HepG2 (cell line): ENCODE measurements around the gene ELF1. TPM values are rescaled to one million over a fixed set of nuclear protein-coding genes. Genes with fewer than 3 reads are reported as not detected.

Source experiments
- ATAC-seq: fragments of 200-7000 bp; cut with Tn5 transposase; 3 replicates; pipeline ENCODE4 v1.9.1; 2020; ENCODE audit warnings: mild to moderate bottlenecking, moderate library complexity
- BruUV-seq: library from RNA; stranded (reverse); fragments of 400-500 nt; replicated peaks from 2 replicates; lab custom pipeline; 2021; lab: Mats Ljungman, UMichigan
- CTCF ChIA-PET: fragments of 300-600 bp; formaldehyde crosslinking; extraction: SDS; loops from one replicate; lab custom pipeline; 2021; ENCODE audit warnings: low total read pairs, inconsistent platforms, low intra/inter-chr PET ratio; lab: Yijun Ruan, JAX
- POLR2A ChIA-PET: fragments of 350-600 bp; sonication (Branson Sonifier 250); formaldehyde crosslinking; loops from one replicate; lab custom pipeline; 2020; ENCODE audit warnings: antibody characterized with exemption, inconsistent platforms; lab: Yijun Ruan, JAX
- DNase-seq: peaks from one replicate; pipeline ENCODE4 v3.0.0-alpha.2; 2015; ENCODE audit warnings: low spot score
- FAIRE-seq: peaks from 3 replicates; lab custom pipeline; 2011; peaks lifted over from hg19 to GRCh38; lab: Jason Lieb, UNC
- H2AFZ ChIP-seq: one replicate; pipeline ENCODE4 v1.6.1; 2011; ENCODE audit warnings: low read length, inconsistent platforms
- H3K27ac ChIP-seq: fragments of 300-600 bp; 3 replicates; pipeline ENCODE4 v1.8.0; 2011; ENCODE audit warnings: mixed run types, mild to moderate bottlenecking, mixed read lengths, low read length, inconsistent platforms; ENCODE audit not compliant: insufficient read depth; ENCODE audit errors: extremely low read length
- H3K27me3 ChIP-seq, 2 experiments: fragments of 200-600 bp in 1 of 2; 2 replicates in 1 of 2; 3 replicates in 1 of 2; pipeline versions ENCODE4 v1.6.0 to v1.8.0; 2011; ENCODE audit warnings: low read length in 2 of 2, mild to moderate bottlenecking in 2 of 2, moderate library complexity in 2 of 2, inconsistent platforms in 1 of 2; ENCODE audit not compliant: insufficient read depth in 2 of 2, control insufficient read depth in 1 of 2
- H3K36me3 ChIP-seq, 2 experiments: fragments of 200-600 bp in 1 of 2; replicated peaks in 1 of 2; 2 replicates in 1 of 2; 3 replicates in 1 of 2; pipeline versions ENCODE4 v1.5.1 to v1.8.0; 2011; ENCODE audit warnings: low read length in 2 of 2, inconsistent platforms in 1 of 2; ENCODE audit not compliant: insufficient read depth in 2 of 2, control insufficient read depth in 1 of 2
- H3K4me1 ChIP-seq: 2 replicates; pipeline ENCODE4 v1.5.1; 2012; ENCODE audit warnings: low read length, inconsistent platforms; ENCODE audit not compliant: insufficient read depth
- H3K4me2 ChIP-seq: 2 replicates; pipeline ENCODE4 v1.6.0; 2011; ENCODE audit warnings: low read depth, low read length, inconsistent platforms
- H3K4me3 ChIP-seq, 3 experiments: fragments of 200-600 bp in 1 of 3; sonication (generic), shearing (Covaris generic) in 1 of 3; replicated peaks in 1 of 3; 2 replicates each; pipeline ENCODE4 v1.5.1; 2011 to 2016; ENCODE audit warnings: low read length in 3 of 3, inconsistent platforms in 2 of 3, low read depth in 2 of 3, mild to moderate bottlenecking in 2 of 3, control low read depth in 1 of 3, mixed read lengths in 1 of 3; ENCODE audit not compliant: insufficient read depth in 1 of 3
- H3K79me2 ChIP-seq: one replicate; pipeline ENCODE4 v1.6.1; 2011; ENCODE audit warnings: low read length, inconsistent platforms; ENCODE audit not compliant: insufficient read depth
- H3K9ac ChIP-seq: 2 replicates; pipeline ENCODE4 v1.6.0; 2011; ENCODE audit warnings: mild to moderate bottlenecking, low read depth, low read length, inconsistent platforms; ENCODE audit not compliant: insufficient read depth
- H3K9me3 ChIP-seq: 2 replicates; pipeline ENCODE4 v1.5.1; 2012; ENCODE audit warnings: mild to moderate bottlenecking, low read length
- H4K20me1 ChIP-seq: 2 replicates; pipeline ENCODE4 v1.6.0; 2011; ENCODE audit warnings: inconsistent platforms, mild to moderate bottlenecking, low read length, moderate library complexity; ENCODE audit not compliant: insufficient read depth
- AHR ChIP-seq: IDR thresholded peaks from 2 replicates; pipeline ENCODE4 v1.6.1; 2018; ENCODE audit warnings: missing genetic modification reagents, missing compliant biosample characterization
- AKAP8 ChIP-seq: sonication (generic); formaldehyde crosslinking; IDR thresholded peaks from 2 replicates; pipeline ENCODE4 v1.5.1; 2020; ENCODE audit warnings: mild to moderate bottlenecking, missing genetic modification reagents
- ATF7-NPFF ChIP-seq: sonication (generic); formaldehyde crosslinking; IDR thresholded peaks from 2 replicates; pipeline ENCODE4 v1.8.1; 2023; ENCODE audit warnings: mild to moderate bottlenecking, low read depth, missing genetic modification reagents, moderate library complexity
- GPBP1L1 ChIP-seq: sonication (generic); formaldehyde crosslinking; IDR thresholded peaks from 2 replicates; pipeline ENCODE4 v1.5.0; 2020; ENCODE audit warnings: mild to moderate bottlenecking, missing genetic modification reagents
- MED1 ChIP-seq: sonication (generic); formaldehyde crosslinking; IDR thresholded peaks from 2 replicates; pipeline ENCODE4 v1.4.0; 2020; ENCODE audit warnings: missing genetic modification reagents
- PRDM4 ChIP-seq: sonication (generic); formaldehyde crosslinking; IDR thresholded peaks from 2 replicates; pipeline ENCODE4 v1.9.0; 2021; ENCODE audit warnings: missing genetic modification reagents, borderline replicate concordance
- TBX3 ChIP-seq: fragments of 450-650 bp; IDR thresholded peaks from 2 replicates; pipeline ENCODE4 v1.6.1; 2017; ENCODE audit warnings: antibody characterized with exemption, mild to moderate bottlenecking, inconsistent platforms, borderline replicate concordance
- WGBS: methylation state at CpG from one replicate; pipeline ENCODE4 v1.1.6; 2017; ENCODE audit warnings: low lambda C conversion rate; 5-methylcytosine and 5-hydroxymethylcytosine counted together
- in situ Hi-C: cut with HindIII; loops from 2 replicates; pipeline ENCODE4 v1.10.0; 2017; ENCODE audit warnings: low pct_unique_long_range_greater_than_20kb; ENCODE audit not compliant: extremely low pct_ligation_motif_present
- intact Hi-C: fragments of 100-400 bp; cut with micrococcal nuclease; formaldehyde crosslinking; loops from one replicate; pipeline ENCODE4 v1.10.0; 2022; ENCODE audit not compliant: unreplicated experiment
- polyA plus RNA-seq, 8 experiments: library from polyadenylated mRNA; depleted of rRNA in 3 of 8; stranded (reverse) in 7 of 8; unstranded in 1 of 8; fragments of >200 nt; fragmentation: Illumina TruSeq in 4 of 8; extraction: Trizol in 4 of 8; gene quantifications; 2 replicates each; pipeline versions ENCODE4 v1.2.1 to v1.2.3, GENCODE V29; 2011 to 2016; ENCODE audit warnings: low read depth in 4 of 8, missing spikeins in 1 of 8, mixed read lengths in 1 of 8; ENCODE audit not compliant: insufficient read depth in 1 of 8
- total RNA-seq, 5 experiments: library from RNA; depleted of rRNA; stranded (reverse); fragments of >200 nt; fragmentation: Illumina TruSeq; extraction: Trizol; gene quantifications; 2 replicates each; pipeline ENCODE4 v1.2.3, GENCODE V29; 2016; ENCODE audit warnings: low read depth in 1 of 5
- TF ChIP-seq, protein P1 (sequence below): sonication (generic); formaldehyde crosslinking; IDR thresholded peaks from 2 replicates; pipeline ENCODE4 v1.5.1; 2020; ENCODE audit warnings: missing genetic modification reagents, mild to moderate bottlenecking, borderline replicate concordance
- TF ChIP-seq, protein P2 (sequence below): sonication (generic); formaldehyde crosslinking; IDR thresholded peaks from 2 replicates; pipeline ENCODE4 v1.5.1; 2020; ENCODE audit warnings: mild to moderate bottlenecking, missing genetic modification reagents, borderline replicate concordance

The ELF1 gene
- total and polyA plus RNA-seq, 2 of the 13 experiments (the other 11 are each of a cell fraction or from before 2014, with no cell fraction given): 24.6 to 71.5 TPM

DNA sequence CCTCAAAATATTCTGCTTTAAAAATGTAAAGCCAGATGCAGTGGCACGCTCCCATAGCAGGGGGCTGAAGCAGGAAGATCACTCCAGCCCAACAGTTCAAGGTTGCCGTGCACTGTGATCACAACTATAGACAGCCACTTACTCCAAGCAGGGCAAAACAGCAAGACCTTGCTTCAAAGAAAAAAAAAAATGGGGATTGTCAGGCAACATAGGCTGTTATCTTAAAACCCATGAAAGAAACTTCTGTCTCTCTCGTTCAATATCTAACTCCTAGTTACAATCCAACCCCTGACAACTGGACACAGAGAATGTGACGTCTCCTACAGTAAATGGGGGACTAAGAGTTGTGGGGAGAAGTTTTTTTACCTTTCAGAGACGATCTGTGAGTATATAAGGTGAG lies 17.4 kb downstream of the ELF1 start (continued):
- TF ChIP-seq PRDM4 (CRISPR knock-in tag) (no peak), GPBP1L1 (CRISPR knock-in tag) (no peak)
- TF ChIP-seq, all 625 proteins: peak for 107

DNA sequence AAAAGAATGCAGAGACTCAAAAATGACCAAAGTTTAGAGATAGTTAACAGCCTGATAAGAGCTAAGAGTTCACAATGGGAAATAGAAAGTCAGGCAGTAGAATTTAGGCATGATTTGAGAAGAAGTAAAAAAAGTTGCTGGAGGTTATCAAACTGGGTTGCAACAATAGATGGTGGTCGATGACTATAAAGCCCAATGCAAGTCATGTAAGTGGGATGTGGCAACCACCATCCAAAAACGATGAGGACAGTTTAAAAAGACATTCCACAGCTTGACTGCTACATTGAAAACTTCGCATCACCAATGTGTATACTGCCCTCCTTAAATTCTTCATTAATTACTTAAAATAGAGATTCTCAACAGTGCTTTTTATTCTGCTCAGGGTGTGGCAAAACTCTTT lies 19.7 kb downstream of the ELF1 start:
- no peaks in the 10 kb centered on the region for H3K9me3 ChIP-seq
- H3K27me3 ChIP-seq: no peaks in the 10 kb centered on the region
- in situ Hi-C loops: no loop called here
- no peak overlapping the region for H3K4me3 ChIP-seq
- no peak for ATAC-seq
- no peak for DNase-seq
- no peaks in the 10 kb centered on the region for H4K20me1 ChIP-seq
- intact Hi-C loops: no loop called here
- TF ChIP-seq AHR (CRISPR knock-in tag): no peak
- no peak for TF ChIP-seq ATF7-NPFF (CRISPR knock-in tag)
- TF ChIP-seq, protein P1, sequence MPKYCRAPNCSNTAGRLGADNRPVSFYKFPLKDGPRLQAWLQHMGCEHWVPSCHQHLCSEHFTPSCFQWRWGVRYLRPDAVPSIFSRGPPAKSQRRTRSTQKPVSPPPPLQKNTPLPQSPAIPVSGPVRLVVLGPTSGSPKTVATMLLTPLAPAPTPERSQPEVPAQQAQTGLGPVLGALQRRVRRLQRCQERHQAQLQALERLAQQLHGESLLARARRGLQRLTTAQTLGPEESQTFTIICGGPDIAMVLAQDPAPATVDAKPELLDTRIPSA (CRISPR knock-in tag): no peak
- TF ChIP-seq, protein P2, sequence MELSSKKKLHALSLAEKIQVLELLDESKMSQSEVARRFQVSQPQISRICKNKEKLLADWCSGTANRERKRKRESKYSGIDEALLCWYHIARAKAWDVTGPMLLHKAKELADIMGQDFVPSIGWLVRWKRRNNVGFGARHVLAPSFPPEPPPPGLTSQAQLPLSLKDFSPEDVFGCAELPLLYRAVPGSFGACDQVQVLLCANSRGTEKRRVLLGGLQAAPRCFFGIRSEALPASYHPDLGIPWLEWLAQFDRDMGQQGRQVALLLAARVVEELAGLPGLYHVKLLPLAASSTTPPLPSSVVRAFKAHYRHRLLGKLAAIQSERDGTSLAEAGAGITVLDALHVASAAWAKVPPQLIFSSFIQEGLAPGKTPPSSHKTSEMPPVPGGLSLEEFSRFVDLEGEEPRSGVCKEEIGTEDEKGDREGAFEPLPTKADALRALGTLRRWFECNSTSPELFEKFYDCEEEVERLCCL: no peak
- no peak for TF ChIP-seq TBX3
- TF ChIP-seq AKAP8 (CRISPR knock-in tag): no peak
- no peak for TF ChIP-seq MED1 (CRISPR knock-in tag)
- TF ChIP-seq, all 625 proteins: peak for 0
- POLR2A ChIA-PET: no interaction called here
- H3K4me1 ChIP-seq: peaks cover 82% of the 10 kb centered on the region
- no peak overlapping the region for H2AFZ ChIP-seq
- FAIRE-seq: no peak
- no TSS peak for BruUV-seq
- no peak overlapping the region for H3K9ac ChIP-seq
- H3K79me2 ChIP-seq: peaks cover 97% of the 10 kb centered on the region
- WGBS: 78% methylated on average over 3 of the region's 3 CpGs
- no peak overlapping the region for H3K27ac ChIP-seq
- CTCF ChIA-PET: no interaction called here
- H3K36me3 ChIP-seq: peaks cover 2 to 12% of the 10 kb centered on the region in 2 experiments; a peak in 4 of 5 replicates
- H3K4me2 ChIP-seq: no peak overlapping the region
